Endodermal cell (in vitro differentiated cells): Measurements from ENCODE around the gene STAMBPL1. TPM values are rescaled to one million over a fixed set of nuclear protein-coding genes. Genes with fewer than 3 reads are reported as not detected.

Source experiments
- DNase-seq: peaks from one replicate; pipeline ENCODE4 v3.0.0-alpha.2; 2017
- H3K27ac ChIP-seq: 2 replicates; pipeline ENCODE4 v1.5.1; 2013; ENCODE audit warnings: mild to moderate bottlenecking, low read depth, low read length, moderate library complexity
- H3K27me3 ChIP-seq: 2 replicates; pipeline ENCODE4 v1.6.1; 2013; ENCODE audit warnings: mild to moderate bottlenecking, low read length, moderate library complexity; ENCODE audit not compliant: insufficient read depth, control insufficient read depth, poor library complexity, severe bottlenecking
- H3K36me3 ChIP-seq: 2 replicates; pipeline ENCODE4 v1.7.0; 2013; ENCODE audit warnings: mild to moderate bottlenecking, low read length, moderate library complexity; ENCODE audit not compliant: control insufficient read depth, insufficient read depth
- H3K4me1 ChIP-seq: one replicate; pipeline ENCODE4 v1.7.0; 2013; ENCODE audit warnings: low read length; ENCODE audit not compliant: control insufficient read depth, insufficient read depth
- H3K4me3 ChIP-seq: 2 replicates; pipeline ENCODE4 v1.5.1; 2013; ENCODE audit warnings: mild to moderate bottlenecking, low read length, moderate library complexity
- H3K9ac ChIP-seq: 2 replicates; pipeline ENCODE4 v1.6.1; 2013; ENCODE audit warnings: mild to moderate bottlenecking, low read length, moderate library complexity; ENCODE audit not compliant: poor library complexity, severe bottlenecking; ENCODE audit errors: extremely low read depth
- H3K9me3 ChIP-seq: 2 replicates; pipeline ENCODE4 v1.6.1; 2013; ENCODE audit warnings: mild to moderate bottlenecking, low read length, moderate library complexity; ENCODE audit not compliant: control insufficient read depth
- H3K27ac Mint-ChIP-seq: 2 replicates; pipeline ENCODE4 v1.8.0; 2020; ENCODE audit warnings: mixed read lengths
- H3K27me3 Mint-ChIP-seq: 2 replicates; pipeline ENCODE4 v1.8.0; 2021; ENCODE audit warnings: mild to moderate bottlenecking, mixed read lengths; ENCODE audit not compliant: insufficient read depth
- H3K36me3 Mint-ChIP-seq: 2 replicates; pipeline ENCODE4 v1.8.0; 2020; ENCODE audit warnings: low read depth, mixed read lengths
- H3K4me1 Mint-ChIP-seq: 2 replicates; pipeline ENCODE4 v1.8.0; 2020; ENCODE audit warnings: mixed read lengths
- H3K4me3 Mint-ChIP-seq: 2 replicates; pipeline ENCODE4 v1.8.0; 2020; ENCODE audit warnings: mild to moderate bottlenecking, moderate library complexity, mixed read lengths
- H3K9me3 Mint-ChIP-seq: 2 replicates; pipeline ENCODE4 v1.8.0; 2020; ENCODE audit warnings: mild to moderate bottlenecking, mixed read lengths
- CTCF ChIP-seq: fragments of 200-600 bp; sonication (generic); conservative IDR thresholded peaks from 2 replicates; pipeline ENCODE4 v1.5.0; 2021; ENCODE audit warnings: antibody characterized with exemption, mild to moderate bottlenecking
- WGBS, 2 experiments: methylation state at CpG; one replicate each; pipeline versions ENCODE4 v1.1.5 to v1.1.7; 2013; ENCODE audit warnings: missing lambda C conversion rate in 2 of 2, mixed read lengths in 1 of 2; ENCODE audit not compliant: insufficient coverage in 1 of 2, insufficient read length in 1 of 2; 5-methylcytosine and 5-hydroxymethylcytosine counted together
- total RNA-seq, 2 donors: library from RNA; stranded (reverse); fragmentation: NEBNext Ultra II Directional in 1 of 2; extraction: Animal tissue kit (Norgen Biotek cat#: 25700) in 1 of 2; gene quantifications; 2 replicates in 1 of 2; 3 replicates in 1 of 2; pipeline ENCODE4 v1.2.1, GENCODE V29; 2021

Gene STAMBPL1
- total RNA-seq, 2 donors from 2014 or later = 1.2 to 4.1 TPM

GRCh38 chr10:88916231-88916630, 36.2 kb downstream of the STAMBPL1 start:
- H3K27ac ChIP-seq = no peak overlapping the region
- peaks cover 1% of the 10 kb centered on the region for H3K4me1 ChIP-seq
- H3K9ac ChIP-seq = no peak overlapping the region
- H3K27me3 ChIP-seq = peaks cover 69% of the 10 kb centered on the region
- peaks cover 5% of the 10 kb centered on the region for H3K9me3 ChIP-seq
- Mint-ChIP-seq H3K9me3 (no peaks in the 10 kb centered on the region), H3K27ac (no peak overlapping the region), H3K4me3 (no peak overlapping the region), H3K27me3 (peaks cover 22% of the 10 kb centered on the region), H3K36me3 (no peaks in the 10 kb centered on the region), H3K4me1 (peaks cover 13% of the 10 kb centered on the region)
- H3K4me3 ChIP-seq = no peak overlapping the region
- no peak for TF ChIP-seq CTCF
- no peak for DNase-seq
- H3K36me3 ChIP-seq = no peaks in the 10 kb centered on the region

- Mint-ChIP-seq H3K27ac (no peak overlapping the region), H3K27me3 (peaks cover 20% of the 10 kb centered on the region), H3K4me3 (no peak overlapping the region), H3K9me3 (no peaks in the 10 kb centered on the region), H3K36me3 (no peaks in the 10 kb centered on the region), H3K4me1 (peaks cover 14% of the 10 kb centered on the region)
- Histone ChIP-seq H3K36me3 (no peaks in the 10 kb centered on the region), H3K9me3 (peaks cover 5% of the 10 kb centered on the region), H3K4me3 (no peak overlapping the region), H3K27ac (no peak overlapping the region), H3K9ac (no peak overlapping the region), H3K4me1 (peaks cover 4% of the 10 kb centered on the region), H3K27me3 (peaks cover 63% of the 10 kb centered on the region)
- no peak for TF ChIP-seq CTCF
- no peak for DNase-seq
- 90 to 94% methylated on average over 2 to 3 of the region's 3 CpGs for WGBS, 2 experiments
These were observed 36.9 kb downstream of the STAMBPL1 start for GRCh38 chr10:88916986-88917385.

GRCh38 chr10:88918191-88918905, 38.3 kb downstream of the STAMBPL1 start:
- no peak overlapping the region for H3K9ac ChIP-seq
- no peaks in the 10 kb centered on the region for H3K36me3 ChIP-seq
- Mint-ChIP-seq H3K27ac (no peak overlapping the region), H3K9me3 (no peaks in the 10 kb centered on the region), H3K4me1 (peaks cover 14% of the 10 kb centered on the region), H3K4me3 (no peak overlapping the region), H3K36me3 (no peaks in the 10 kb centered on the region), H3K27me3 (peaks cover 7% of the 10 kb centered on the region)
- no peak for DNase-seq
- H3K27ac ChIP-seq = no peak overlapping the region
- no peak overlapping the region for H3K4me3 ChIP-seq
- peaks cover 5% of the 10 kb centered on the region for H3K9me3 ChIP-seq
- WGBS, 2 experiments = 95% methylated on average over 2 of the region's 3 CpGs; no CpG with 5 or more reads in 1 of the 2 experiments
- H3K27me3 ChIP-seq = peaks cover 50% of the 10 kb centered on the region
- H3K4me1 ChIP-seq = peaks cover 4% of the 10 kb centered on the region
- no peak for TF ChIP-seq CTCF
